Central memory CD4-positive, alpha-beta T cell (primary cell): ENCODE measurements around the gene FADD.

Experiments used
- DNase-seq: peaks from one replicate; pipeline ENCODE4 v3.0.0; 2022
- total RNA-seq, 3 experiments: gene quantifications; one replicate each; lab custom pipeline; 2026; lab: John Stamatoyannopoulos, UW

The FADD gene, protein sequence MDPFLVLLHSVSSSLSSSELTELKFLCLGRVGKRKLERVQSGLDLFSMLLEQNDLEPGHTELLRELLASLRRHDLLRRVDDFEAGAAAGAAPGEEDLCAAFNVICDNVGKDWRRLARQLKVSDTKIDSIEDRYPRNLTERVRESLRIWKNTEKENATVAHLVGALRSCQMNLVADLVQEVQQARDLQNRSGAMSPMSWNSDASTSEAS
- total RNA-seq, result 15.8 to 58.0 (median 42.6) reads per million in 3 experiments

DNA sequence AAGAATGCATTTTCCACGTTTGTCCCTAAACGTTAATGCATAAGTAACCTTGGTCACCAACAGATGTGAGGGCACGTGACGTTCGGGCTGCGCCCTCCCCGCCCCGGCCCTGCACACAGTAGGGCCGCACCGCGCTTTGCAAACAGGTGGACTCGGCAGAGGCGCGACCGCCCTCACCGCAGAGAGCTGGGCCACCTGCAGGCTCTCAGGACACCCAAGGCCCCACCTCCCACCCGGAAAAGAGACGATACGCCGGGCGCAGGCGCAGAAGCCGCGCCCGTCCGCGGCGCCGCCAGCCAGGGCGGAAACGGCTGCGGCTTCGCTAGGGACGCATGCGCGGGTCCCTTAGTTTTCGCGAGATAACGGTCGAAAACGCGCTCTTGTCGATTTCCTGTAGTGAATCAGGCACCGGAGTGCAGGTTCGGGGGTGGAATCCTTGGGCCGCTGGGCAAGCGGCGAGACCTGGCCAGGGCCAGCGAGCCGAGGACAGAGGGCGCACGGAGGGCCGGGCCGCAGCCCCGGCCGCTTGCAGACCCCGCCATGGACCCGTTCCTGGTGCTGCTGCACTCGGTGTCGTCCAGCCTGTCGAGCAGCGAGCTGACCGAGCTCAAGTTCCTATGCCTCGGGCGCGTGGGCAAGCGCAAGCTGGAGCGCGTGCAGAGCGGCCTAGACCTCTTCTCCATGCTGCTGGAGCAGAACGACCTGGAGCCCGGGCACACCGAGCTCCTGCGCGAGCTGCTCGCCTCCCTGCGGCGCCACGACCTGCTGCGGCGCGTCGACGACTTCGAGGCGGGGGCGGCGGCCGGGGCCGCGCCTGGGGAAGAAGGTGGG lies at the start of gene FADD:
TSS of gene FADD (plus strand) at position 377 of the 831 bp plus-strand sequence. CDS start at position 541, 164 bp downstream.
- peak; percentile 88 for DNase-seq

DNA sequence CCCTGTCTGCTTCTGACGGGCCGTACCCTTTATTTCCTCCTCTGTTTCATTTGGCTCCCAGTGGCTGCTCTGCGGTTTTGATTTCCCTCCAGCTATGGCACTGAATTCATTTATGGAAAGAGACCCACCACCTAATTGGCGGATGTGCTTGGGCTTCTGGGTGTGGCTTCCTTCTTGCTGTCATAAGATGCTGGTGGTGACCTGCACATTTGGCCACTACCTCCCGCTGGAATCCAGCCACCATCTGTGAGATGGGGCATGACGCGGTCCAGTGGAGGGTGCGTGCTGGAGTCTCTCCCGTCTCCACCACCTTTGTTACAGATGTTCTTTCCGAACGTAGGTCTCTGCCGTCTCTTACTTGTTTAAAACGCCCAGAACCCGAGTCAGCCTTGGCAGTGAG lies 47.7 kb upstream of the FADD start:
- no peak for DNase-seq

DNA sequence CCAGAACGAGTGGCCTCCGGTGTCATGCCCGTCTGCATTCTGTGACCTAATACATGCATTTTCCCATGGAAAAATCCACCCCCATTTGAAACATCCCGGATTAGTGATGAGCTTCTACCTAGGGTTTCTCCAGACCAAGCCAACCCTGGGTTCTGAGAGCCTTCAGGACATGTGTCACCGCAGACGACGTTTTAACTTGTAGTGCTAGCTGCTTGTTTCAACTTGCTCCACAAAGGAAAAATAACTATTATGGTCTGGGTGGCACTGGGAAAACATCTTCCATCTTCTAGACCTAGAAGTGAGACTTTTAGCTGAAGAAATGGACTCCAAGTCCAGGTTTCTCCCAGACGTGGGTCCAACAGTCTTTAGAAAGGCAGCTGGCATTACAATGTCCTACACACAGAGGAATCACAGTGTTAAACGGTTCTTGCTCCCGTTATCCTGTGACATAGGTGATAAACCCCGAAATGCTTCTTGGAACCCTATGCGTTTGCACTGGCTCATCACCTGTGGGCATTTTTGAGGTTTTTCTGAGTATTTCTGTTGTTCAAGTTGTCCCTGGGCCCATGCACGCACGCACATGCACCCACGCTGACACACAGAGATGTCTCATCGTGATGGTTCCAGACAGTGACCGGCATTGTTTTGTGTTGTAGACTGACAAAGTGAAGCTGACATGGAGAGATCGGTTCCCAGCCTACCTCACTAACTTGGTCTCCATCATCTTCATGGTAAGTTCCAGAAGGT lies 46.6 kb upstream of the FADD start:
- no peak for DNase-seq

DNA sequence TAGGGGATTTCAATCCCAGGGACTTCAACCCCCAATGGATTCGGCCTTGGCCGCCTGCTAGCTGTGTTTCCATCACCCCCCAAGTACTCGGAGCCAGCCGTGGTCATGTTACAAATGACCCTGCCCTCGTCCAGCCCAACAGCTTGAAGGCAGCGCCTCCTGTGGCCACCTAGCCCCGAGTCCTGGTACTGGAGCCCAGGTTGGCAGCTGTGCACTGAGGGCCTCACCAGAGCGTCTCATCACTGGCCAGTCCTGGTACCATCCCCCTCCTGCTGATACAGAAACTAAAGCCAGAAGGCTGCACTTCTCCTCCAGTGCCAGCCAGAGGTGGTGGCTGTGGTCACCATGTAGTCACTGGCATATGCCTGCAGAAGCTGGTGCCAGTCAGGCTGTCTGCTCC lies 44.9 kb upstream of the FADD start:
- no peak for DNase-seq

DNA sequence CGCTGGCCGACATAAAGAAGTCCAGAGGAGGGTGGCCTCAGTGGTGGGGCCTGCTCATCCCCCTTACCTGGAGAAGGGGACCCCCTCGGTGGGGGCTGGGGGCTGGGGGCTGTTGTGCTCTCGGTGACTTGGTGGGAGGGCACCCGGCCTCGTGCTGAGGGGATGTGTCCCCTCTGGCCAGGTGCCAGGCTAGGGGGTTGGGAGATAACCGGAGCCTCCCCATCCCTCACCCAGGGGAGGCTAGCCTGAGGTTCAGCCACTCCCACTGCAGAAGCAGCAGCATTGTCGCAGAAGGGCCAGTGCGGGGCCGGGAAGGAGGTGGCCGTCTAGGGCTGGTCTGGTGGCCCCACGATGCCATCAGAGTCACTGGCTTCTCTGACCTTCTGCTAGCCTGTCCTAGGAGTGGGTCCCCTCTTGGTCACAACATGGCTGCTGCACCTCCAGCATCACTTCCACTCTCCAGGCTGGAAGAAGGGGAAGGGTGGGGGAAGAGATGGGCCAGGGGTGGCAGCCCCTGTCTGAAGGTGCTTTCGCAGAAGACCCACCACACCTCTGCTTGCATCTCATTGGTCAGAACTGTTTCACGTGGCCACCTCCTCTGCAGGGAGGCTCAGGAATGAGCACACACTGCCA lies 44.2 kb upstream of the FADD start:
- no peak for DNase-seq

DNA sequence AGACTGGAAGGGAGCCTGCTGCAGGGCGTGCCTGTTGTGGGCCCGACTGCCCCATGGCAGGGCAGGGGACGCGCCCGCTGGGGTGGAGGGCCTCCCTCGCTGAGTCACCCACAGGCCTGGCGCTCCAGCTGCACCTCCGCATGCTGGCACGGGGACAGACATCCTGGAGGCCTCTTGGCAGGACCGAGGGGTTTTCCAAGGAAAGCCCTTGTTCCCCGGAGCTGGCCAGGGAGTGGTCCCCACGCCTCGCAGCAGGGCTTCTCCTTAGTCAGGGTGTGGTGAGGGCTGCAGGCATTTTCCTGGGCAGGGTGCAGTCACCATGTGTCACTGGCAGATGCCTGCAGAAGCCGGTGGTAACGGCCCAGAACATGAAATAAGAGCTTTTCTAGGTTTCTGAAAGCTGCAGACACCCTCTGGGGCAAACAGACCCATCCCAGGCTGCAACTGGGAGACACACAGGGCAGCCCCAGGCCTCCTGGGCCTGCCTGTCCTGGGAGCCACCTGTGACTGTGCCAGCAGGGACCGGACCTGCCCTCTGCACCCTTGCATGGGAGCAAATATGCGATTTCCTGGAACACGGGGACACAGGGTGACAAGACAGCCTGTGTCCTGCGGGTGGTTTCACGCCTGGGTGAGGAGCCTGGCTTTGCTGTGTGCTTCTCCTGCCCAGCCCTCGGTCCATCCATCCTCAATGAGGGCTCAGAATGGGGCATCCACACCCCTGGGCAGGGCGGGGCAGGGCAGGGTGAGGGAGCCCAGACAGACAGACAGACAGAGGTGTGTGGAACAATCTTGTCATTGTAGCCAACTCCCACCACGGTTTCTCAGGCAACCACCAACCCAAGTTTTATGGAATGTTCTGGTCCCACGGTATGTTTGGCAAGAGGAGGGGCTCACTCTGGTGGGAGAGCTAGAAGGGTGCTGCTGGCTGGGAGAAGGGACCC lies 43.2 kb upstream of the FADD start:
- DNase-seq, result no peak

DNA sequence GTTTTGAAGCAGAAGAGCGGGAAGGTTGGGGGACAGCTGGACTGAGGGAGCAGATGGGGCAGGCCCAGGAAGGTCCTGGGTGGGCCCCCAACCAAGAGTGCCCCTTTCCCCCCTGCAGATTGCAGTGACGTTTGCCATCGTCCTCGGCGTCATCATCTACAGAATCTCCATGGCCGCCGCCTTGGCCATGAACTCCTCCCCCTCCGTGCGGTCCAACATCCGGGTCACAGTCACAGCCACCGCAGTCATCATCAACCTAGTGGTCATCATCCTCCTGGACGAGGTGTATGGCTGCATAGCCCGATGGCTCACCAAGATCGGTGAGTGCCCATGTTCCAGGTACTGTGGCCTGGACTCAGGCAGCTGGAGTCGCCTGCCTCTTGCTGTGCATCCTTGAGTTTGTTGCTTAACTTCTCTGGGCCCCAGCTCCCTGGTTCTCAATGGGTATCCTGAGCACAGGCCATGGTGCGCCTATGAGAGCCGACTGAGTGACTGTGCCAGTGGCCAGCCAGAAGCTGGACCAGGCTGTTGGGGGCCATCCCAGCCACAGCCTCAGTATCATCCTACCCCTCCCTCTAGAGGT lies 42.0 kb upstream of the FADD start:
- DNase-seq, result no peak

DNA sequence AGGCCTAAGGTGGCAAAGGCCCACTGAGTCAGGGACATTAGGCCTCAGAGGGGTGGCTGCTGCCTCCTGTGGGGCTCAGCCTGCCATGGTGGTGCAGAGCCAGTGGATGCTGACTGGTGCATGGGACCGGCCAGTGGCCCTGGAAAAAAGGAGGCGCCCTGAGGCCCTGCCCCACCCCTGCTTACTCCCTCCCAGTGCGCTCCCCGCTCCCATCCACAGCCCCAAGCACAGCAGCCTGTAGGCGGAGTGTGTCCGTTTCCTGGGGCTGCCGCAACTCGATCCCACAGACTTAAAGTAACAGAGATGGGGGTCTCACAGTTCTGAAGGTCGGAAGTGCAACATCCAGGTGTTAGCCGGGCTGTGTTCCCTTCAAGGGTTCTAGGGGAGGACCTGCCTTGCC lies 38.4 kb upstream of the FADD start:
- no peak for DNase-seq

DNA sequence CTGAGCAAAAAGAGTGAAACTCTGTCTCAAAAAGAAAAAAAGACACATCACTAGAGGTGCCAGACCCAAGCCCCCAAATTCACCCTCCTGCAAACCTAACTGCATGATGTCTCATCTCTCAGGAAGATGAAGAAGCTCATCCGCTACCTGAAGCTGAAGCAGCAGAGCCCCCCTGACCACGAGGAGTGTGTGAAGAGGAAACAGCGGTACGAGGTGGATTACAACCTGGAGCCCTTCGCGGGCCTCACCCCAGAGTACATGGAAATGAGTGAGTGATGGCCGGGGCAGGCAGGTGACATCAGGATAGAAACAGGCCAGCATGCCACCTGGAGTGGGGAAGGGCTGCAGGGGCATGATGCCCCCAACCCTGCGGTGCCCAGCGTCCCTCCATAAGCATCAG lies 36.0 kb upstream of the FADD start:
- no peak for DNase-seq

DNA sequence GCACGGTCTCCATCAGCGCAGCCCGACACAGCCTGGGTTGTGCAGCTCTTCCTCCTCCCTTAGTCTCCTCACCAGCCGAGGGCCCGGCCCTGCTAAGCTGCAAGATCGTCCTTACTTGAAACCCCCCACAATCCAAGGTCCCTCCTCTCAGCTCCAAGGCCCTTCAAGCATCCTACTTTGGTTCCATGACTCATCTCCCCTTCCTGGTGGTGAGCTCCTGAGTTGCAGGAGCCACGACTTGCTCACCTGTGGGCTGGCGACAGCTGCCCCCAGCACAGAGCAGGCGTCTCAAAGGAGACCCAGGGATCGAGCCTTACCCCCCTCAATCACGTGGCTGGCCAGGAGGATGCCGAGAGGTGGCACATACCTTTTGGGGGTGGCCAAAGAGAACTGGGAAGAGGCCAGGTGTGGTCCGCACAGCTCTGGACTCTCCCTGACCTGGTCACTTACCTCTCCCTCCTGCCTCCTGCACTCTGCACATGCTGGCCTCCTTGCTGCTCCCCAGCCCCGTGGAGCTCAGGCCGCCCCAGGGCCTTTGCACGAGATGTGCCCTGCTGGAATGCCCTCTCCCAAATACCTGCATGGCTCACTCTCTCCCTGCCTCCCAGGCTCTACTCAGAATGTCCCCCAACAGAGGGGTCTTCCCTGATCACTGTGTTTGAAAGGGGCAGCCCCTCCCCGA lies 35.2 kb upstream of the FADD start:
- no peak for DNase-seq

DNA sequence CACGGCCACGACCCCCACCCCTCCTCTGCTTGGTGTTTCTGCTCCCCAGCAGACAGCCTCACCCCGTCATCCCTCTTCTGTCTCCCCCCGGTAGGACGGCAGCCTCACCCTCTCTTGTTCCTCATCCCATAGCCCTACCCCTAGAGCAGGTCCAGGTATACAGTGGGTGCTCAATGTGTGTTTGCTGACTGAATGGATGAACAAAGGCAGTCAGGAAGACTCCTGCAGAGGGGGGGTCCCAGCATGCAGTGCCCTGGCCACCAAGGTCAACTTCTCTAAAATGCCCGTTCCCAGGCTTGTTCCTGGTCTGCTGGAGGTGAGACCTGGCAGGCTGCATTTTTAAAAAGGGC lies 34.7 kb upstream of the FADD start:
- DNase-seq, result no peak

DNA sequence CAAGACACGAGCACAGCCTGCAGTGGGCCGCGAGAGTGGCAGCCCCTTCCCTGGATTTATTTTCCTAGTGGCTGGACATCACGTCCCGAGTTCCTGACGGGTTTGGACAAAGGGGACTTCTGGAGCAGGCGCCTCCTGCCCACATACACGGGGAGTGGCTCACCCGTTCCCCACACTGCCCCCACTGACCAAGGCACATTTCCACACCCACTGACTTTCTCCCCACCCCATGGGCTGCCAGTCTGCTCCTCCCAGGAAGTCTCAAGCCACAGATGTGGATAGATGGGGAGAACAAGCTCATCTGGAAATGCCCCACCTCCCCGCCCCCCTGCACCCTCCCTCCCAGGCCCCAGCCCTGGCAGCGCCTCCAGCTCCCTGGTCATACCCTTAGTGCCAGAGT lies 34.0 kb upstream of the FADD start:
- no peak for DNase-seq

DNA sequence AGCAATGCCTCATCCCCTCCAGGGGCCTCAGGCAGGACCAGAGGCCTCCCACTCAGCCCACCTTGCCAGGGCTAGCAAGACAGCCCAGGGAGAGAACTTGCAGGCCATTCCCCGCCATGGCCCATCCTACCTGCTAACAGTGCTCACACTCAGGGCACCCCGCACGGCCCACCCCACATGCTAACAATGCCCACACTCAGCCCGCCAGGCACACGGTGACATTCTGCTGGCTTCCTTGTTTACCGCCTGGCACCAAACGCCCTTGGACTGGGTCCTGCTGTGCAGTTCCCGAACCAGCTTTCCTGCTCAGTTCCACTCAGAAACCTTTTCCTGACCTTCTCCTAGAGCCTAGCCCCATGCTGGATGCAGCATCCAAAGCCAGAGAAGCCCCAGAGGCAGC lies 33.5 kb upstream of the FADD start:
- no peak for DNase-seq

DNA sequence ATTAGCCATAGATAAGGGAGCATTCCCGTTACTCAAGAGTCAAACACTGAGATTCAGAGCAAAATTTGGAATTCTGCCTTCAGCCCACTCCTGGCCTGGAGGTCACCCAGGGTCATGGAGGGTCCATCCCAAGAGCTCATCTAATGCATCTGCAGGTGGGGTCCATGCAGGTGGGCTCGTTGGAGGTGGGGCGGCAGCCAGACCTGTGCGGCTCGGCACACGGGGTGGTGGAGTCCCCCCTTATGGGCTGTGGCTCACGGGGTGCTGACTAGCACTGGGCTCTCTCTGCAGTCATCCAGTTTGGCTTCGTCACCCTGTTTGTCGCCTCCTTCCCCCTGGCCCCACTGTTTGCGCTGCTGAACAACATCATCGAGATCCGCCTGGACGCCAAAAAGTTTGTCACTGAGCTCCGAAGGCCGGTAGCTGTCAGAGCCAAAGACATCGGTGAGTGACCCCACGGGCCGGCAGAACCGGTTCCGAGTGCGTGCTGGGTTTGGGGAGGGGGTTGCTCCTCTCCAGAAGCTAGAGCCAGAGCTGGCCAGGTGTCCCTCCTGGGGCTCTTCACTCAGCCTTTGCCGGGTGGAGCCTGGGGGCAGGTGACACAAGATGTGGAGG lies 32.4 kb upstream of the FADD start:
- no peak for DNase-seq

DNA sequence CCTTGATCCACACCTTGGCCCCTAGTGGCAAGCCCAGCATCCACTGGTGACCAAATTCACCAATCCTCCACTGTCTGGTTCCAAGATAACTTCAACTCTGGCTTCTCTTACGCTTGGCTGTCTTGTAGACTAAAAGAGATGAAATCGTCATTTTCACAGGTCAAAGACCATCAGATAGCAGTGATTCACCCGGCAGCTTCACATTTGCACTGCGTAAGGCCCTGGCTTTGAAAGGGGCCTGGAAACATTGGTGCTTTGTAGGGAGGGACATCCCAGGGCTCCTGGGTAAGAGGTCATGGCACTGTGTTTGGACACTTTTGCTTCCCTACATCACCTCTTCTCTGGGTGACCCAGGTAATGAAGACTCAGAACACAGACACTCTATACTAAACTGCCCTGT lies 30.1 kb upstream of the FADD start:
- DNase-seq, result no peak

DNA sequence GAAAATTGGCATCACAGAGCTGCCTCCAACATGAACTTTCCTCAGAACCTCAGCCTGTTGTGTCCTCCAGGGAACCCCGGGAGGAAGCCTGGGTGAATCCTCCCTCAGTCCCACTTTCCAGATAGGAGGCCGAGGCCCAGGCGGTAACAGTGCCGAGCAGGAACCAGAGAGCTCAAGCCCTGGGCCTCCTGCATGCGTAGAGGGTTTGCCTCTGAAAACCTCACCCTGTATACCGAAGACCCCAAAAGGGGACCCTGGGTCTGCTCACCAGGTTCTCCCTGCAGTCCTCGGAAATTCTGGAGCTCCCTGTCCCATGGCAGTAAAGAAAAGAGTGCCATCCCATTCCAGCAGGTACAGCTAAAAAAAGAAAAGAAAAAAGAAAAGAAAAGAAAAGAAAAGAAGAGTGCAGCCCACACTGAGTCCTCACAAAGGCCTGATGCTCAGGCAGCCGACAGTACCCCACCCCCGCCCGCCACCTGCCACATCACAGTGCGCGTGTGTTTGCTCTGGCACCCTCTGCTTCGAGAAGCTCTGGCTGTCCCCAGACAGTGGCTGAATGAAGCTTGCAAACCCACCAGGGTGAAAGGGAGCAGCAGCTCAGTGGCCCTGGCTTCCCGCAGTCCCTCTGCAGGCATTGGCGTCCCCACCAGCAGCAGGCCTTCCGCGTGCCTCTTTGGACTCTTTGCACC lies 28.4 kb upstream of the FADD start:
- no peak for DNase-seq

DNA sequence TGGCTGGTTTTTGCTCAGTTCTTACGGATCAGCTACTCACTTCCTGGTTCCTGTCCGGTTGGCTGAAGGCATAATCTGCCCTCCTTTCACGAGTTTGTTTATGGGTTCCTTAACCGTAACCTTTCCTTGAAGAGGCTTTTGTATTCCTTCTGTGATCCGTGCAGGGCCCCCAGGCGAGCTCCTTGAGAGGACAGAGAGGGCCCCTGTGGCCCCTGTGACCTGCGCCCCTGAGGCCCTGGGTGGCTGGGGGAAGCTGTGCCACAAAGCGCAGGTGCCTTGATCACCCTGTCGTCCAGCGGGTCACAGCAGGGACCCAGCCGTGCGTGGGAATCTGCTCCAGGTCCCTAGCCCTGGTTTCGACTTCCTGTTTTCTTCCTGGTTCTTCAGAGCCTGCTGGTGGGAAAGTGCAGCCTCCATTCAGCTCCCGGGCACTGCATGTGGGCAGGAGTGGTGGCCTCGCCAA lies 27.8 kb upstream of the FADD start:
- no peak for DNase-seq

DNA sequence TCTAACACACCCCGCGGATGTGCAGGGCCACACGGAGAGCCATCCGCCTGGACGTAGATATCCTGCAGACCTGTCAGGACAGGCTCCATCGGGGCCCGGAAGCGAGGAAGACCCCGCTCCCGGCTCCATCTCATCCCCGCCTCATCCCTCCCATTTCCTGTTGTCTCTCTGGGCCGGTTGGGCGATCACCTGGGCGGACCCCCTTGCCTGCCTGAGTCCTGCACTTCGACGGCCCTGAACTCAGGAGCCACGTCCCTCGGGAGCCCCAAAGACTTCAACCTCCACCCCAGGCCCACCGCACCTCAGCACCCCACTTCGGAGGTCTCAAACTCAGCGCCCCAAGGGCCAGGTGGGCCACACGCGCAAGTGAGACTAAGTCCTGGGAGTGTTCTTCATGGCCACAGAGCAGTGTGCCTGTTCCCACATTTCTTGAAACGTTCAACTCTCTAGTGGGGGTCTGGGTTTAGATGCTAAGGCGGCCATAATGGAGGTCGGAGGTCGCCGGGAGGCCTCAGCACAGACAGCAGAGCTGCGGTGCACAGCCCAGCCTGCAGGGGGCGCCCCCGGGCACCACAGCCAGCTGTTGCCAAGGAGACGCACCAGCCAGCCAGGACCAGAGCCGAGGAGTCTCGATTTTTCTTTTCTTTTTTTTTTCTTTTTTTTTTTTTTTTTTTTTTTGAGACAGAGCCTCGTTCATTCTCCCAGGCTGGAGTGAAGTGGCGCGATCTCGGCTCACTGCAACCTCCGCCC lies 26.0 kb upstream of the FADD start:
- peak; percentile 36 for DNase-seq

DNA sequence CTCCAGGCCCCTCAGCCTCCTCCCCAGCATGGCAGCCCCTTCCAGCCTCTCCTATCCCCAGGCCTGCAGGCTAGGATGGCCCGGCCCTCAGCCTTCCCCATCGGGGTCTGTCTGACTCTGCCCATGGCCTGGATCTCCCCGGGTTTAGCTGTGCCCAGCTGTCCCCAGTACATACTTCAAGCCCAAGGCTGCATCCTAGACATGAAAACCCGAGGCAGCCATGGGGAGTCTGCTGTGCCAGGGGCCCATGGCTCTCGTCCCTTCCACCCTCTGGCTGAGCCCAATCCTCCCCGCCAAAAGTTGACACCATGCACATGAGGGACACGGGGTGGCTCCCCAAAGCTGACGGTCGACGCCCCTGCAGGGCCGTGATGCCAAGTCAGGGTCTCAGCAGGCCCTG lies 22.2 kb upstream of the FADD start:
- no peak for DNase-seq
